HG03571 (cell line): ENCODE results near the gene RTTN.

Source experiments
- ATAC-seq: cut with Tn5 transposase; IDR thresholded peaks from one replicate; pipeline ENCODE4 v1.9.1; 2021; ENCODE audit not compliant: unreplicated experiment

Gene RTTN

DNA sequence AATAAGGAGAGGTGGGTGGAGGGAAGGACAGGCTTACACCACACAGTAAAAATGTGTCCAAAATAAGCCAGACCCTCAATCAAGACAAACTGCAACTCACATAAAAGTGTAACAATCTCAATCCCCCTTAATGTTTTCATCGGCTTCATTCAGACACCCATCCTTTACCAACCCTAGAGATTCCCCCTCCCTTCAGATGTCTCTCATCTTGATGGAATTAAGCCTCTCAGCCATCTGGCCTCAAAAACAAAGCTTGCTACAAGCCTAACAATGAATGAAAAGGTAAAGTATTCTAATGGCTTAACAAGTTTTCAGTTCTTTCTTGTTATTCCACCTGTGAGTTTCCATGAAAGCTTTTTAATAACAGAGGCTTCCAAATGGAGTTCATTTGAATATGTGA, 5.2 kb downstream of the RTTN start:
- ATAC-seq: no peak

DNA sequence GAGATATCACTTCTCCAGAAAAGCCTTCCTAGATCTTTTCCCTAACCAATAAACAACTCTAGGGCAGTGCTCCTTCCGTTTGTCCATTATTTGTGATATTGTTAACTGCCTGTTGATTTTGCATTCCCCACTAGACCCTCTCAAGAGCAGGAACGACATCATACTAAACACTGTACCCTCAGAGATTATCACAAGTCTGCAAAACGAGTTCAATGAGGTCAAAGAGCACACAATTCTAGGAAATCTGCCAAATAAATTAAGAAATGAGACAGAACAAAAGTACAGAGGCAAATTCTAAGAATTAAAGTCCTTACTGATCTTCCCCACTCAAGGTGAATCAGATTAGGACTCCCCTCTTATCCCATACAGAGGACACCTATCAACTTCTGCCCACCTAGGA, 7.6 kb downstream of the RTTN start:
- ATAC-seq: no peak

- ATAC-seq: no peak
Observed at GRCh38 chr18:70197026-70197425, 8.5 kb downstream of the RTTN start.

DNA sequence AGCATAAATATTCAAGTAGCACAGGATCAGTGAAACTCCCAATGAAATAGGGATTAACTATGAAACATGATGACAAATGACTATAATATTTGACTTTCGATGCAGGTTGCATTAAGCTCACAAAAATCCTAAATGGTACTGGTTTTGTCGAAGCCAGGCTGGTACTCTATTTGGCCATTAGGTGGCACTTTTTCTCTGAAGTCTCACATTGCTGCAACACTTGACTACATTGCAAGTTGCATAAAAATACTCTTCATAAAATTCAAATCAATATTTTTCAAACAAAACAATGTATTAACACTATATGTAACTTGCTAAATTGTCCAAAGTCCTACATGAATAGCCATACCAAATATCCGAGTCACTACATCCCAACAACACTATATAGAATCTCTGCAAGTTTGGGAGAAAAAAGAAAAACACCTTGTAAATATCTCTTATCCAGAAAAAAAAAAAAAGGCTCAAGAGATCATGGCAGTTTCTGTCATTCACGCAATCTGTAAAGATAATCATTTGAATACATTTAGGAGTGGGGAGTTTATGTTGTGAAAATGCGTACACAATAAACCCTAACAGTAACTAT, 9.5 kb downstream of the RTTN start:
- no peak for ATAC-seq

DNA sequence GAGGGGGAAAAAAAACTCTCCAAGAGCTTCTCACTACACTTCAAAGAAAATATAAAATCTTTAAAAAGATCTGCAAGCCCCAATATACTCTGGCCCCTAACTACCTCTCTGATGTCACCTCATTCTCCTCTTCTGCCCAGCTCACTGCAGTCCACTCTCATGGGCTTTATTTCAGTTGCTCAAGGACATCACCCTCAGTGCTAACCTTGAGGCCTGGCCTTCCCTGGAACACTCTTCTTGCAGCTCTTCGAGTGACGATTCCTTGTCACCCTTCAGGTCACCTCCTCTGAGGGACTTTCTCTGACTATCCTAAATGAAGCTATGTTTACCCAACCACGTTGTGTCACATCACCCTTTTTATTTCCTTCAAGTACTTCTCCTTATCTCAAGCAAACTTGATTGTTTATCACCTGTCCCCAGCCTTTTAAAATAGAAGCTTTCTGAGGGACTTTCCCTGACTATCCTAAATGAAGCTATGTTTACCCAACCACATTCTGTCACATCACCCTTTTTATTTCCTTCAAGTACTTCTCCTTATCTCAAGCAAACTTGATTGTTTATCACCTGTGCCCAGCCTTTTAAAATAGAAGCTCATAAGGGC, 10.4 kb downstream of the RTTN start:
- ATAC-seq: no peak

DNA sequence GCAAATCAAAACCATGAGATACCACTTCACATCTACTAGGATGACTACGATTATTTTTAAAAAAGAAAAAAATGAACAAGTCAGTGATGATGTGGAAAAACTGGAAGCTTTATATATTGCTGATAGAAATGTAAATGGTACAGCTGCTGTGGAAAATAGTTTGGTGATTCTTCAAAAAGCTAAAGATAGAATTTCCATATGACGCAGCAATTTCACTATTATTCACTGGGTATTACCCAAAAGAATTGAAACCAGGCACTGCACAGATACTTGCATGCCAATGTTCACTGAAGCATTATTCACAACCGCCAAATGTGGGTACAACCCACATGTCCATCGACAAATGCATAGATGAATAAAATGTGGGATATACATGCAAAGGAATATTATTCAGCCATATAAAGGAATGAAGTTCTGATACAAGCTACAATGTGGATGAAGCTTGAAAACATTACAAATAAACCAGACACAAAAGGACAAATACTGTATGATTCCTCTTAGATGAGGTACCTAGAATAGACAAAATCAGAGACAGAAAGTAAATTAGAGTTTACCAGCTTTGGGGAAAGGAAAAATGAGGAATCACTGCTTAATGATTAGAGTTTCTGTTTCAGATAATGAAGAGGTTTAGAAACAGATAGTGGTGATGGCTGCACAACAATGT, 11.1 kb downstream of the RTTN start:
- ATAC-seq: peak; percentile 86

DNA sequence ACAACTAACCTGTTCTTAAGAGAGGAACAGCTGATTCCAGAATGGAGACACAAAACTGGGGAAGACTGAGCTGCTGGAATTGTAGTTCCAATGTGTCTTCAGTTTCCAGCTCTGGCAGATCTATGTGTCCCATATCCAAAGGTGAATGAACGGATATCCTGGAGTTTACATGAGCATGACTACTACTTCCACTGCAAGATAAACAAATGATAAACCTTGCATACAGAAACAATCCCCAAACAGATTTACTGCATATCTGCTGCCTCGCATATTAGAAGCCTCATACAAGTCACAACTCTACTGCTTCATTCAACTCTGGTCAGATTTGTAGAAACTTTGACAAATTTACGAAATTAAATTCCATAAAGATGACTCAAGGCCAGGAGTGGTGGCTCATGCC, 15.0 kb downstream of the RTTN start:
- no peak for ATAC-seq

DNA sequence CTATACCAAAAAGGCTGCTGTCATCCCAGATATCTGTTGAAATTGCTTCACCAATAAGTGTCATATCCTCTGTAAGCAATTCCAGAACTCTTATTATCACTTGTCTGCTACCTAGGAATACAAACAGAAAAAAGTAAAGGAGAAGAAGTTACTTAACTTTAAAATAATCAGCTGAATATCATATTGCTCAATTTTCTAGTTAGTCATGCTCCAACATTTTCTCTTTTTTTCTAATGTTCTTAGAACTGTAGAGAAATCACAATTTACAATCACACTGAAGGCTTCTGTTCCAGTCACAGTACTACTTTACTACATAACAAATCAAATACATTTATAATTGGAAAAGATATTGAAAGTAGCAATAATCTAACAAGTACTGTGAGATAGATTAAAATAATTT, 17.4 kb downstream of the RTTN start:
- ATAC-seq: no peak

- ATAC-seq: no peak
Observed at GRCh38 chr18:70183441-70183840, 22.0 kb downstream of the RTTN start.

- no peak for ATAC-seq
Observed at GRCh38 chr18:70182548-70182947, 22.9 kb downstream of the RTTN start.

- ATAC-seq: no peak
Observed at GRCh38 chr18:70181725-70182124, 23.8 kb downstream of the RTTN start.

DNA sequence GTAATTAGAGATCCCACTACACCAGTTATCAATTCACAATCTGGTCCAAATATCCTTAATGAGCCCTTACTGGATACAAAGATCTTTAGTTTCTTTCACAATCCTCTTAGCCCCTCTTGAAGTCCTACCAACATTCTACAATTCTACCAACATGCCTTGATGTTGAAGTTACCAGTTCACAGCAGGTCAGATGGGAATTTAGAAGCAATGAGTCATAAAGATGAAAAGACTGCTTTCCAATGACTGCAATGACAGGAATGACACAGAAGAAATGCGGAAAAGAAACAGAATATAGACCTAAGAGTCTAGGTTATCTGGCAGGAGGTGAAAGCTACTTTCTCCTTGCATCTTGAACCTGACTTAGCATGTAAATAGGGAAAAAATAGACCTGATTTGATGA, 24.5 kb downstream of the RTTN start:
- no peak for ATAC-seq

DNA sequence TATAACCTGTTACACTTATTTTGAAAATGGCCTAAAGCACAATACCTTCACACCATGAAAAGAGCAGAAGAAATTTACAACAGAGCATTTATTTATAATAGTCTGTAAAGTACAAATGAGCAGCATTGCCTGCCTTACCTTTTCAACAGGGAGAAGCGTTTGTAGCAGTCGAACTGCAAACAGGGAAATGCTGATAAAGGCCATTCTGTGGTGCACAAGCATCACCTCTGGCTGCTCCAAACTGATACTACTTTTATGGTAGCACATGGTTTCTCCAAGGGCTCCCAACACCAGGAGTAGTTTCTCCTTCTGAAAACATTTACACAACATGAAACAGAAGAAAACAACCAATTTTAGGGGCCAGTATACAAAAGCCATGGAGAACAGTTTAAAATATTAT, 28.9 kb downstream of the RTTN start:
- no peak for ATAC-seq

- ATAC-seq: no peak
Observed at GRCh38 chr18:70175216-70175615, 30.3 kb downstream of the RTTN start.

DNA sequence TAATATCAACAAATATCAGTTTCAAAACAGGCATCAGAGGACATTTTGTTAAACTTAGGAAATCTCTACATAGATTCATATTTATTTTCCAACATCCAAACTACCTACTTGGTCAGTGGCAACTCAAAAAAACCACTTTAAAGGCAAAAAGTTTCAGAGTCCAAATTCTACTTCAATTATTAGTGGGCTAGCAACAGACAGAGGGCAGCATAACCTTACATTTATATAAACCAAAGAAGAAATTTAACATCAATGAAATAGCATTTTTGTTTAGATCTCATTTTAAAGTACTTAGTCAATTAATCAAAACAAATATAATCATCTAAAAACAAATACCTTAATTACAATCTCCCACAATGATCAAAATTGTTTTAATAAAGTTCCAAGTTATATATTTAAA, 33.3 kb downstream of the RTTN start:
- no peak for ATAC-seq

- no peak for ATAC-seq
Observed at GRCh38 chr18:70169747-70170146, 35.7 kb downstream of the RTTN start.

GRCh38 chr18:70166668-70167067, 38.8 kb downstream of the RTTN start:
- no peak for ATAC-seq

GRCh38 chr18:70165936-70166335, 39.6 kb downstream of the RTTN start:
- ATAC-seq: no peak

- no peak for ATAC-seq
Observed at GRCh38 chr18:70160073-70160678, 45.3 kb downstream of the RTTN start.

DNA sequence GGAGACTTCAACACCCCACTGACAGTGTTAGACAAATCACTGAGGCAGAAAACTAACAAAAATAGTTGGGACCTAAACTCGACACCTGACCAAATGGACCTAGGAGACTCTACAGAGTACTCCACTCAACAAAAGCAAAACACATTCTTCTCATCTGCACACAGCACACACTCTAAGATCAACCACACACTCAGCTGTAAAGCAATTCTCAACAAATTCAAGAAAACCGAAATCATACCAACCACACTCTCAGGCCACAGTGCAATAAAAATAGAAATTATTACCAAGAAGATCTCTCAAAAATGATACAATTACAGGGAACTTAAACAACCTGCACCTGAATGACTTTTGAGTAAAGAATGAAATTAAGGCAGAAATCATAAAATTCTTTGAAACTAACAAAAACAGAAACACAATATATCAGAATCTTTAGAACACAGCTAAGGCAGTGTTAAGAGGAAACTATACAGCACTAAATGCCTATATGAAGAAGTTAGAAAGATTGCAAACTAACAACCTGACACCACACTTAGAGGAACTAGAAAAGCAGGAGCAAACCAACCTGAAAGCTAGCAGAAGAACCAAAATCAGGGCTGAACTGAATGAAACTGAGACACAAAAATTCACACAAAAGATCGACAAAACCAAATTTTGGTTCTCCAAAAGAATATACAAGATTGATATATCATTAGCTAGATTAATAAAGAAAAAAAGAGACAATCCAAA, 46.3 kb downstream of the RTTN start:
- ATAC-seq: peak; percentile 82

DNA sequence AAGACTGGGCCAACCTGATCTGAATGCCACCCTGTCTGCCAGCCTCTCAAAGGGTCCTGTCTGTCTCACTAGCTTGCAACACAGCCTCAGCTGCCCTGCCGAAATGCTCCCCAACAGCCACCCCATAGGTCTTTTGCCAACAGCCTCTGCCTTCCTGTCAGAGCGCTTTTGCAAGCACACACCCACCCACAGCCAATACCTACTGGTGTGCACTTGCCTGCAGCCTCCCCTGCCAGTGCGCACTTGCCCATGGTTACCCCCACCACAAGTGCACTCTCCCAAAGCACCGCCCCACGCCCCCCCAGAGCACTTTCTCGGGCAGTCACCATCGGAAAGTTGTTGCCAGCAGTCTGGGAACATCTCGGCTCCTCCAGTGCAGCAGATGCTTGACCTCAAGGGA, 48.6 kb downstream of the RTTN start:
- no peak for ATAC-seq
